ENCODE measurements around the gene ZNF493.

The ZNF493 gene

GRCh38 chr19:21422244-21422643 lies 25.3 kb downstream of the ZNF493 start:
- Histone ChIP-seq H2AFZ (ENCODE audit: low read depth, low read length, severe bottlenecking) (no peak overlapping the region), H3K9ac (ENCODE audit: low read length) (no peak overlapping the region), H3K4me2 (ENCODE audit: low read depth, low read length, poor library complexity, severe bottlenecking) (no peak overlapping the region), H3K9me2 (replicated peaks; ENCODE audit: insufficient read depth, low read length) (no peaks in the 10 kb centered on the region), H3K27me3 (ENCODE audit: low read length) (no peaks in the 10 kb centered on the region), H3K9me3 (ENCODE audit: insufficient read depth, low read length) (peaks cover 58% of the 10 kb centered on the region), H3K27ac (ENCODE audit: low read depth, low read length) (no peak overlapping the region), H3K36me3 (ENCODE audit: low read length) (peaks cover 35% of the 10 kb centered on the region), H3K79me2 (ENCODE audit: insufficient read depth, low read length) (no peaks in the 10 kb centered on the region), H4K20me1 (ENCODE audit: low read depth, low read length) (no peaks in the 10 kb centered on the region), H3K4me3 (ENCODE audit: insufficient read depth, low read length, poor library complexity, severe bottlenecking) (no peak overlapping the region), H3F3A (ENCODE audit: insufficient read depth) (no peaks in the 10 kb centered on the region)
- TF ChIP-seq EZH2phosphoT487 (conservative IDR thresholded peaks at IDR 0.05; ENCODE audit: low read length) (no peak), CTCF (IDR thresholded peaks at IDR 0.05; ENCODE audit: insufficient read depth, low read length, poor library complexity, severe bottlenecking) (no peak)

- H3K9ac ChIP-seq (ENCODE audit: low read length) = no peak overlapping the region
- H3K4me3 ChIP-seq (ENCODE audit: insufficient read depth, low read length, poor library complexity, severe bottlenecking) = no peak overlapping the region
- H3K36me3 ChIP-seq (ENCODE audit: low read length) = peaks cover 34% of the 10 kb centered on the region
- H3K27ac ChIP-seq (ENCODE audit: low read depth, low read length) = no peak overlapping the region
- no peaks in the 10 kb centered on the region for H3K79me2 ChIP-seq (ENCODE audit: insufficient read depth, low read length)
- no peak overlapping the region for H3K4me2 ChIP-seq (ENCODE audit: low read depth, low read length, poor library complexity, severe bottlenecking)
- H3K9me2 ChIP-seq (replicated peaks; ENCODE audit: insufficient read depth, low read length) = no peaks in the 10 kb centered on the region
- no peaks in the 10 kb centered on the region for H3F3A ChIP-seq (ENCODE audit: insufficient read depth)
- H3K27me3 ChIP-seq (ENCODE audit: low read length) = no peaks in the 10 kb centered on the region
- no peak for TF ChIP-seq CTCF (IDR thresholded peaks at IDR 0.05; ENCODE audit: insufficient read depth, low read length, poor library complexity, severe bottlenecking)
- TF ChIP-seq EZH2phosphoT487 (conservative IDR thresholded peaks at IDR 0.05; ENCODE audit: low read length) = no peak
- no peaks in the 10 kb centered on the region for H4K20me1 ChIP-seq (ENCODE audit: low read depth, low read length)
- H3K9me3 ChIP-seq (ENCODE audit: insufficient read depth, low read length) = peaks cover 58% of the 10 kb centered on the region
- H2AFZ ChIP-seq (ENCODE audit: low read depth, low read length, severe bottlenecking) = no peak overlapping the region
These were observed 26.4 kb downstream of the ZNF493 start for GRCh38 chr19:21423057-21424041.

GRCh38 chr19:21430675-21431074 lies 33.7 kb downstream of the ZNF493 start:
- no peak overlapping the region for H3K4me2 ChIP-seq (ENCODE audit: low read depth, low read length, poor library complexity, severe bottlenecking)
- no peaks in the 10 kb centered on the region for H3K79me2 ChIP-seq (ENCODE audit: insufficient read depth, low read length)
- H4K20me1 ChIP-seq (ENCODE audit: low read depth, low read length) = no peaks in the 10 kb centered on the region
- H2AFZ ChIP-seq (ENCODE audit: low read depth, low read length, severe bottlenecking) = no peak overlapping the region
- no peak overlapping the region for H3K27ac ChIP-seq (ENCODE audit: low read depth, low read length)
- H3K4me3 ChIP-seq (ENCODE audit: insufficient read depth, low read length, poor library complexity, severe bottlenecking) = no peak overlapping the region
- H3F3A ChIP-seq (ENCODE audit: insufficient read depth) = no peaks in the 10 kb centered on the region
- TF ChIP-seq CTCF (IDR thresholded peaks at IDR 0.05; ENCODE audit: insufficient read depth, low read length, poor library complexity, severe bottlenecking) (no peak), EZH2phosphoT487 (conservative IDR thresholded peaks at IDR 0.05; ENCODE audit: low read length) (no peak)
- H3K36me3 ChIP-seq (ENCODE audit: low read length) = 0 out of 2 replicates have a peak, but pooled peaks cover 3% of the 10 kb centered on the region
- no peaks in the 10 kb centered on the region for H3K27me3 ChIP-seq (ENCODE audit: low read length)
- peaks cover 8% of the 10 kb centered on the region; the same call in 1 of the 2 replicates for H3K9me3 ChIP-seq (ENCODE audit: insufficient read depth, low read length)
- H3K9ac ChIP-seq (ENCODE audit: low read length) = no peak overlapping the region
- H3K9me2 ChIP-seq (replicated peaks; ENCODE audit: insufficient read depth, low read length) = no peaks in the 10 kb centered on the region

Data from SU-DHL-6 (cell line).